GM18873 (cell line): ENCODE data around the gene MTF2.

Source experiments
- ATAC-seq: cut with Tn5 transposase; IDR thresholded peaks from one replicate; pipeline ENCODE4 v1.9.1; 2021; ENCODE audit warnings: mild to moderate bottlenecking, moderate library complexity, moderate number of reproducible peaks; ENCODE audit not compliant: unreplicated experiment, low FRiP score

Gene MTF2

GRCh38 chr1:93081716-93082115, 2.6 kb downstream of the MTF2 start:
- ATAC-seq, result no peak

GRCh38 chr1:93082313-93082712, 3.2 kb downstream of the MTF2 start:
- ATAC-seq, result no peak

DNA sequence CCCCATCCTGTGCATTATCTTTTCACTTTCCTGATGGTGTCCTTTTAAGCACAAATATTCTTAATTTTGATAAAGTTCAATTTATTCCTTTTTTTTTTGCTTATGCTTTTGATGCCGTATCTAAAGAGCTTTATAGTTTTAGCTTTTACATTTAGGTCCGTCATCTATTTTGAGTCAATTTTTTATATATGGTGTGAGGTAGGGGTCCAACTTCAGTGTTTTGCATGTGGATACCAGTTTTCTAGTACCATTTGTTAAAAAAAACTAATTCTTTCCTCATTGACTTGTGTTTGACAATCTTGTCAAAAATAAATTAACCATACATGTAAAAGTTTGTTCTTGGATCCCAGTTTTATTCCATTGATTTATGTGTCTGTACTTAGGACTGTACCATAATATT, 4.9 kb downstream of the MTF2 start:
- no peak for ATAC-seq

DNA sequence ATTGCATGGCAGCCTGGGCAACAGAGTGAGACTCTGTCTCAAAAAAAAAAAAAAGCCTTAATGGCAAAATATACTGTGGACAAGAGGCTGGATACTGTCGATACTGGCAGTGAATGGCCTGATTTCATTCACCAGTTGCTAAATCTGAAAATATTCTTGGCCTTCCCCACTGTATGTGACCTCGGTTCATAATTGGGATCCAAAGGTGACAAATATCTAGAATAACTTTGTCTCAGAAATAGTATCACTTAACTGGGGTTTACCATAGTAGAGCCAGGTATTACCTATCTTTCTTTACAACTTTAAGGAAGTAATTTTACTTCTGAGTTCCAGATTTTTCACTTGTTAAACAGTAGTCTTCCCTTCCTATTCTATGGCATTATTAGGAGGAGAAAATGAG, 8.4 kb downstream of the MTF2 start:
- no peak for ATAC-seq

- ATAC-seq, result no peak
Measured at GRCh38 chr1:93093332-93094006, 14.4 kb downstream of the MTF2 start.

DNA sequence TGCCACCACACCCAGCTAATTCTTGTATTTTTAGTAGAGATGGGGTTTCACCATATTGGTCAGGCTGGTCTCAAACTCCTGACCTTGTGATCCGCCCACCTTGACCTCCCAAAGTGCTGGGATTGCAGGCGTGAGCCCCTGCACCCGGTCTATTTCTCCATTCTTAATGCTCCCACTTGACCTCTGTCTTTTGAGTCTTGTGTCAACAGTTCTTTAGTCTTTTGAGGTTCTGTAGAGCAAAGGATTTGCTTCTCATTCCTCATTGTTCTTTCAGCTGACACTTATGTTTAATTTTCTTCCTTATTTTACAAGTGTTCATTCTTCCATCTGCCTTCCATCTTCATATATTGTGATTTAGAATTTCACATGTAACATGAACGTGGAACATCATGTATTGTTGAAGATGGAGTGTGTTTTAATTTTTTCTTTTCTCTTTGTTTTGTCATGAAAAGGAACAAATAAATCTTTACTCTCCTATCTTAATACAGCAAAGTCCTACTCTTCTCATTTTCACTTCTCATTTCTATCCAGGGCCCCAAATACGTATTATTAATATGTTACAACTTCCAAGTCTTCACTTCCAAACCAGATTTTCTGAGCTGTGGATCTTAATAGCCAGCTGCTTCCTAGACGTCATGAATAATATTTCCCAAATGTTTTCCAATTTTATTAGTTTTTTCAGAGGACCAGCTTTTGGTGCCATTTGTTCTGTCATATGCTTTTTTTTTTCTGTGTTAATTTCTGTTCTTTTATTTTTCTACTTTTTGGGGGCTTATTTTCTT, 16.9 kb downstream of the MTF2 start:
- no peak for ATAC-seq

- ATAC-seq, result no peak
Measured at GRCh38 chr1:93102142-93102541, 23.1 kb downstream of the MTF2 start.

- no peak for ATAC-seq
Measured at GRCh38 chr1:93106226-93106625, 27.1 kb downstream of the MTF2 start.

GRCh38 chr1:93107395-93107794, 28.3 kb downstream of the MTF2 start:
- ATAC-seq, result no peak

- ATAC-seq, result no peak
Measured at GRCh38 chr1:93108335-93108734, 29.3 kb downstream of the MTF2 start.

GRCh38 chr1:93109578-93109977, 30.5 kb downstream of the MTF2 start:
- no peak for ATAC-seq

DNA sequence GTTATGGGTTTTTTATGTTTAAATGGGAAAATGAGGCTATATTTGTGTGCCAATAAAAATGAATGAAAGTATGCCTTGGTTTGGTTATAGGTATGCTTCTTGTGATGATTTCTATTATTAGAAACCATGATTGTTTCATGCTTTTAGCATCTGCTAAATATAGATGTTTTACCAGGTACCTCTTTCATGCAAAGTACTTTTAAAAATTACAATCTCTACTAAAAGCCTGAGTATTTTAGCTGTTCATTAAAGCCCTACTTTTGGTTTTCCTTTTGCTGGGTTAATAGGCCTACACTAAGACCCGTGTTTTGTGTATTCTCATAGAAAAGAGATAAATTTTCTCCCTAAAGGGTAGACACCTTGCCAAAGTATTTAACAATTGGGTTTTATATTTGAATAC, 32.0 kb downstream of the MTF2 start:
- no peak for ATAC-seq

GRCh38 chr1:93111561-93111960, 32.5 kb downstream of the MTF2 start:
- ATAC-seq, result no peak

DNA sequence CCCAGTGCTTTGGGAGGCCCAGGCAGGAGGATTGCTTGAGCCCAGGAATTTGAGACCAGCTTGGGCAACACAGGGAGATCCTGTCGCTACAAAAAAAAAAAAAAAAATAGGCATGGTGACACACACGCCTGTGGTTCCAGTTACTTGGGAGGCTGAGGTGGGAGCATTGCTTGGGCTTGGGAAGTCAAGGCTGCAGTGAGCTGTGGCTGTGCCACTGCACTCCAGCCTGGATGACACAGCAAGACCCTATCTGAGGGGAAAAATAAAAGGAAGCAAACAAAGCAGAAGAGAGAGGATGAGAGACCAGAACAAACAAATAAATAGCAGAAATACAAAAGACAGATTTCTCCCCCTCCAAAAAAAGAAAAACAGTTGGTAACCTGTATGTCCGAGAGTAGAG, 34.0 kb downstream of the MTF2 start:
- ATAC-seq, result no peak

DNA sequence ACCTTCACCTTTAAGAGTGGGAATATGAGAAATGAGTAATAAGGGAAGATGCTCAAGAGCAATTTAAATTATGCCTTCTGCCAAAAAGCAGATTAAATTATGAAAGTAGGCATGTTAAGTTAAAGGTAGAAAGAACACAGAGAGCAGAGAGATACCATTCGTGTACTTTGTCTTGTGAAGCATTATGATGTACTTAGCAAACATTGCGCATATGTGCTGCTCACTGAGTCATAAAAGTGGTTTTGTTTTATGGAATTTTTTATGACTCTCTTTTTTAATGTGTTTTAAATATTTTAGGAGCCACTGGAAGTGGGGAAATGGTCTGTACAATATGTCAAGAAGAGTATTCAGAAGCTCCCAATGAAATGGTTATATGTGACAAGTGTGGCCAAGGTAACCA, 35.3 kb downstream of the MTF2 start:
- ATAC-seq, result no peak

GRCh38 chr1:93120614-93121013, 41.5 kb downstream of the MTF2 start:
- ATAC-seq, result no peak

DNA sequence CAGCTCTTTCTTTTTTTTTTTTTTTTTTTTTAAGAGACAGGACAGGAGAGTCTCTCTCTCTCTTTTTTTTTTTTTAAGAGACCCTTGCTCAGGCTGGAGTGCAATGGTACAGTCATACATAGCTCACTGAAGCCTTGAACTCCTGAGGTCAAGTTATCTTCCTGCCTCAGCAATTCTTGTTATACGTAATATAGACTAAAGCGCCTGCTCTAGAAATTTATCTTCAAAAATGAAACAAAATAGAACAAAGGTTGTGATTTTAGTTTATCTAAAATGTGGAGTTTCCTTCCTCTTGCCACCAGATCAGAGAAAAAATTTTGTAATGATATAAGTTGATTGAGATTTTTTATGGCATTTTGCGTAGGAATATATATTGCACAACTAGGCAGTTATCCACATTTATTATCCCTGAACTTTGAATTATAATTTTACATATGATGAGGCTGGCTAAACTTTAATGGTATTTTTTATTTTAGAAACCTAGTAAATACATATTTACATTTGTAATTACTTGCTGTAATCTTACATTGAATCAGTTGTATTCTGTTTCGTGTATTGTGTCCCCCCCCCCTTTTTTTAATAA, 44.2 kb downstream of the MTF2 start:
- no peak for ATAC-seq

- no peak for ATAC-seq
Measured at GRCh38 chr1:93124556-93125355, 45.7 kb downstream of the MTF2 start.

GRCh38 chr1:93129507-93130099, 50.5 kb downstream of the MTF2 start:
- no peak for ATAC-seq

DNA sequence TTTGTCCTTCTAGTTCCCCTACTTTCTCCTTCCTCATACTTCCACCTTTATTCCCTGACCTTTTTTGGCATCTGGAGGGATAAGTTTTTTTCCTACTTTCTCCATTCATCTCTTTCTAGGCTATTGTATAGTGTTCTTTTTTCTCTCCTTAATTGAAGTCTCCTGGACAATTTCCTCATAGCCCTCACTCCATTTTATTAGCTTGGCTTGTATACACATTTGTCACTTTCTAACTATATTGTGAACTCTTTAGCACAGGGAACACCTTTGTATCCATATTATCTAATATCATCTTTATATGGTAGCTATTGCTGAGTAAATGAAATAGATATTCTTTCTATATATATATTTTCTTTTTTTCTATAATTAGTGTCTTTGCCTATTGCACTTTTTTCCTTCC, 53.6 kb downstream of the MTF2 start:
- no peak for ATAC-seq

- ATAC-seq, result no peak
Measured at GRCh38 chr1:93136445-93136844, 57.4 kb downstream of the MTF2 start.
